Fibroblast of skin of scalp (primary cell): ENCODE results near the gene GLO1.
"Not testable (repeated sequence)": the region's sequence is repeated elsewhere in the genome, so short reads cannot be mapped to it uniquely, and the experiment has no call there.

Experiments used
- DNase-seq: peaks from one replicate; pipeline ENCODE4 v3.0.0-alpha.2; 2013

Gene GLO1

DNA sequence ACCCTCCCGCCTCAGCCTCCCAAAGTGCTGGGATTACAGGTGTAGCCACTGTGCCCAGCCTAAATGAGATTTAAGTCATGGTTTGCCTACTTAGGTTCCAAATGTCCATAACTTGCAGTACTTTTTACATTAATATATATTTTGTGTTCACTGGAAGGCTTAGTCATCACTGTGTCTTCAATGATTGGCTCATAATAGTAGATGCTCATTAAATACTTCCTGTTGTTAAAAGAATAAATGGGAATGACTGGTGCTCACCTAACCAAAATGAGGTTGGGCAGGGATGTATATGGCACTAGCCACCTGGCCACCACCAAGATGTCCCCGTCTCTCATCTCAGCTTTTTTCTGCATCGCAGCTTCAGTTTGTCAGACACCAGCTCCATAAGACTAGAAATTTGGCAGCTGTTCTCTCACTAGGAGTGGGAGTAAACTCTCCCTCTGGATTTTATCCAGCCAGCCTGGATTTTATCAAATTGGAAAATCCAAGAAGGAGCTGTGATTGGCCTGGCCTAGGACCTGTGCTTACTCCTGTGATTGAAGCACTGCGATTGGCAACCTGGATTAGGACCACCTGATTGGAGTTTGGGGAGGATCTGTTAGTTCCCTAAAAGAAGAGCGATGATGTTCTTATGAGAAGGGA lies 1.1 kb upstream of the GLO1 start:
- DNase-seq: no peak

DNA sequence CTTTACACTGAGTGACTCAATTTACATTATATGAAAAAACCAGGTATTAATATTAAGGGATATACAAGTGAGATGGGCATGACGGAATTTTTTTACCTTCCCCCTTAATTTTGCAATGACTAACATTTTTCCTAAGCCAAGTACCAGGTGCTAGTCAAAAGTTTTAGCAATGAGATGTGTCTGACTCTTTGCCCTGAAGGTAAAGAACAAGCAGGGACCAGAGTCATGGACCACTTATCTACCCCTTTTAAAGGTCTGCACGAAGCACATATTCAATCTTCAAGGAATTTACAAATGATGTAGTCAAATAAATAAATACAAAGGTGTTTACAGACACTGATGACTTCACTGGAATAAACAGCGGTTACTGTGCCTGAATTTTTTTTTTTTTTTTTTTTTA lies 1.4 kb downstream of the GLO1 start:
- no peak for DNase-seq

DNA sequence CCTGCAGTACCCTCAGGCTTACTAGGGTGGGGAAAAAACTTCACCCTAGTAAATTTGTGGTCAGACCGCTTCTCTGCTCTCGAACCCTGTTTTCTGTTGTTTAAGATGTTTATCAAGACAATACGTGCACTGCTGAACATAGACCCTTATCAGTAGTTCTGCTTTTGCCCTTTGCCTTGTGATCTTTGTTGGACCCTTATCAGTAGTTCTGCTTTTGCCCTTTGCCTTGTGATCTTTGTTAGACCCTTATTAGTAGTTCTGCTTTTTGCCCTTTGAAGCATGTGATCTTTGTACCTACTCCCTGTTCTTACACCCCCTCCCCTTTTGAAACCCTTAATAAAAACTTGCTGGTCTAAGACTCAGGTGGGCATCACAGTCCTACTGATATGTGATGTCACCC lies 3.2 kb downstream of the GLO1 start:
- not testable (repeated sequence) for DNase-seq

GRCh38 chr6:38697846-38698245 lies 5.1 kb downstream of the GLO1 start:
- no peak for DNase-seq

- no peak for DNase-seq
These were observed 6.6 kb downstream of the GLO1 start for GRCh38 chr6:38696345-38696744.

DNA sequence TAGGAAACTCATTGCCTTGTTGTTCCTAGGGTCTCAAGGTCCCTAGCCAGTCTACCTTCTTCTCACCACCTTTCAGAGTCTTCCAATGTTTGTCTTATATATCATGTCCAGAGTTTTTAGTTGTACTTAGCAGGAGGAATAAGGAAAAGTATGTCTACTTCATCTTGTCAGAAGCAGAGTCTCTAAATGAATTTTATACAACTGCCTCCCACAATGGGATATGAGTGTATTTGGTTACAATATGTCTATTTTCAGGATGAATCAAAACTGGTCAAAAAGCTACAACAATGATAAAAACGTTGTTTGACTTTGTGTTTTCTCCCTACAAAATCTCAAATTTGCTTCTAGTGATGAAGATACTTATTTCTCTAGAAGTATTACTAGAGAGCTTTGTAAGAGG lies 7.0 kb downstream of the GLO1 start:
- DNase-seq: no peak

GRCh38 chr6:38695227-38695900 lies 7.6 kb downstream of the GLO1 start:
- DNase-seq: no peak

GRCh38 chr6:38688579-38689087 lies 14.3 kb downstream of the GLO1 start:
- no peak for DNase-seq

DNA sequence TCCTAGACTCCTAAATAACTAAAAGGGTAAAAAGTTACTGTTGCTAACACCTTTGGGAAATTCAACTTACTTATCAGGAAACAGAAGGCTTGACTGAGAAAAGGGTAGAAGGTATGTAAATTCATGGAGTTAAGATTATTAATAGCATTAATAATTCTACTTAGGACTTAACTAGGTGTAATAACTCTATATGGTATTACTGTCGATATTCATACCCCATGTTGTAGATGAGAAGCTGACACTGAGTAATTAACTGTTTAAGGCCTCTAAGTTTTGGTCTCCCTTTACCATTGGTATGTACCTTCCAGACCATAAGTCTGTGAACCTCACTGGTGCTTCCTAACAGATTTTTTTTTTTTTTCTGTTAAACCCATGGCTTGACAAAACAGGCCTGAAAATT lies 15.4 kb downstream of the GLO1 start:
- DNase-seq: no peak

DNA sequence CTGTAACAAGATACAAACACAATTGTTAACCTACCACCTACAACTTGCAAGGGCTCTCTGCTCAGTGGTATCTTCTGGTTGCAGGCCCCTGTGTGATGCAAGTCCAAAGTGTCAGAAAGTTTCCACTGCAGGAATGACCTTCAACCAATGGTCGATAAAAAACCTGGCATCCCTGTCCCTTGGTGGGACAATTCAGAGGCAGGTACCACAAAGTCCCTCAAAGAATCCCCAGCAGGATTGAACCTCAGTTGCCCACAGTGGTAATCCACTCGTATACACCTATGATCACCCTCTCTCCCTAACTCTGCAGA lies 15.9 kb downstream of the GLO1 start:
- DNase-seq: no peak

DNA sequence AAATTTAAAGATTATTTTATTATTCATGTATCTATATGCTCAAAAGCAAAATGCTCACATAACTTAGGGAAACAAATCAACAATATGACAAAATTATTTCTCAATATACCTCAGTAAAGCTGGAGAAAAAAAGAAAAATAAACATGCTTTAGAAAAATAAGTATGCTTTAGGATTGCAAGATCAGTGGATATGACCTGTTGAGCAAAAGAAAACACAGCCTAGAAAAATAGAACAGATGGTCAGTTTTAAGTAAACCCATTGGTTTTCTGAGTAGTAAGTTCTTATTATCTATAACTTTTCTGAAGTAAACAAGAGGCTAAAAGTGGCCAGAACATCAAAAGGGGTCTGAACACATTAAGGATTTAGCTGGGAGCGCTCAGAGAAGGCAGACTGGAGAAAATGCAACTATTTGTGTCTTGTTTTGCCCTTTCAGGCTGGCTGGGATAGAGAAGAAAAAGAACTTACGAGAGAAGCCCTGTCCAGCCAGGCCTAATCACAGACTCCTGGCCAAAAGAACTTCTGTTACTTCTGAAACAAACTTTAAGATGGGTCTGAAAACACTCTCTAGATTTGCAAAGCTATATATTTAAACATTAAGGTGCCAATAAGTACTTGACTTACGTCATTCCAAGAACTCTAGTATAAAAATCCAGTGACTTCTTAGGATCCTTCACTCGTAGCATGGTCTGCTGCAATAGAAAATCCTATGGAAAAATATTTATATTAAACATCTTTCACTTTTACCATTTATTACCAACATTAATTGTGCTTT lies 16.5 kb downstream of the GLO1 start:
- DNase-seq: no peak

GRCh38 chr6:38684904-38685303 lies 18.0 kb downstream of the GLO1 start:
- DNase-seq: no peak

- DNase-seq: no peak
These were observed 18.7 kb downstream of the GLO1 start for GRCh38 chr6:38684237-38684636.

DNA sequence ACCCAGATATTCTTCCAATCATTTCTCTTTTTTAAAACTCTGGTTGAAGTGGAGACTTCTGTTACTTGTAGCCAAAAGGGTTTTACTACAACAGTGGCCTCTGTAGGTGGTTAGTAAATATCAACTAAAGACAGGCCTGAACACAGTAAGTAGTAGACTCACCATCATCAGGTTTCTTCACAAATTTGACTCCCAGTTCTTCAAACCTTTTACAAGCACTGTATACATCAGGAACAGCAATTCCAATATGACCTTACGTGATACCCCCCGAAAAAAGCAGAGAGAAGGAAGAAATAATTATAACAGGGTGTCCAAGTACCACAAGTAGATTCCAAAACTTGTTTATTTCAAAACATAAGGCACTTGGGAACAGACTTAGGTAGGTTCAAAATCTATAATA lies 21.1 kb downstream of the GLO1 start:
- DNase-seq: no peak

GRCh38 chr6:38679668-38680067 lies 23.3 kb downstream of the GLO1 start:
- no peak for DNase-seq

- DNase-seq: no peak
These were observed 24.7 kb downstream of the GLO1 start for GRCh38 chr6:38678178-38678760.

DNA sequence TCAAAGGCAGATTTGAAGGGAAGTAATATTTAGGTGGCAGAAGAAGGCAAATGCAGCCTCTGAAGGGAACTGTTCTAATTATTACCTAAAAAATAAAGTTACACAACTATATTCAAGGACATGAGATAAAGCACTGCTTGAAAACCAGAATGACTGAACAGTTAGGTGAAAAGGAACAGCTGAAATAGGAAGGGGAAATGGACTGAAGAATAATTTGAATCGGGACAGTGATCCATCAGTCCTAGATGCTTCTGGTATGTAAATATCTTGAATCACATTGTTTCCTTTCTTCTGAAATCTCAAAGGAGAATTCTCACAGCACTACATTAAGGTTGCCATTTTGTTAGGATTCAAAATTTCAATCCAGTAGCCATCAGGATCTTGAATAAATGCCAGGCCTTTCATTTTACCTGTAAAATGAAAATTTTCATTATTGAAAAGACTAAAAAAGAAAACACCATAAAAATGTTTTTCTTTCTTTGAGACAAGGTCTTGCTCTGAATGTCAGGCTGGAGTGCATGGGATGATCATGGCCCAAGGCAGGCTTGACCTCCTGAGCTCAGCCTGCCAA lies 25.9 kb downstream of the GLO1 start:
- DNase-seq: no peak

DNA sequence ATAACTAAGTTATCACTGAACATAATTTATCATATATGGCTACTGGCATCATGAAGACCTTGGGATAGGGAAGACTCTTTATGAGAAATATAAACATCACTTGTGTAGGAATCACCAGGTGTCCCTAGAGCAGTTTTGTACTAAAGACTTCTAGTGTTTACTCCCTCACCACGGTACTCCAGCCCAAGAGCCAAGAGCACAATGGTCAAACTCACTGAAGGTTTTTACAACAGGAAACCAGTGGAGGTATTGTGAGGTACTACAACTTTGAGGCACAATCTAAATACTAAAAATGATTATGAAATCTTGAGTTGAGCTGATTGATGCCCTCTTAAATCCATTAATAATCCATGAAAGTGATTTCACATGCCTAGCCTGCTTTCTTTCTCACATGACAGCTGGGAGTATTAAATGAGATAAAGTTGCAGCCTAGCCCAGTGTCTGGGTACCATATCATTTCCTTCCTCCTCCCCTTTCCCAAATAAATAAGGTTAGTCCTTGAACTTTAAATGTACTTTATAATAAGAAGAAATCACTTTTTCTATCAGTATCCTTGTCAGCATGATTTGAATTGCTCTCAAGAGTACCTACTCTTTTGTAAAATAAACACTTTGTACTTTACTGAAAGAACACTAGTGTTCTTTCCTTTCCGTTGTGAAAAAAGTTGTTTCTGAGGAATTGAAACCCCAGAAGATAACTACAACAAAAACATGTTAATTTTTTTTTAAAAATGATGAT lies 26.5 kb downstream of the GLO1 start:
- no peak for DNase-seq

- DNase-seq: no peak
These were observed 29.4 kb downstream of the GLO1 start for GRCh38 chr6:38673397-38674165.

DNA sequence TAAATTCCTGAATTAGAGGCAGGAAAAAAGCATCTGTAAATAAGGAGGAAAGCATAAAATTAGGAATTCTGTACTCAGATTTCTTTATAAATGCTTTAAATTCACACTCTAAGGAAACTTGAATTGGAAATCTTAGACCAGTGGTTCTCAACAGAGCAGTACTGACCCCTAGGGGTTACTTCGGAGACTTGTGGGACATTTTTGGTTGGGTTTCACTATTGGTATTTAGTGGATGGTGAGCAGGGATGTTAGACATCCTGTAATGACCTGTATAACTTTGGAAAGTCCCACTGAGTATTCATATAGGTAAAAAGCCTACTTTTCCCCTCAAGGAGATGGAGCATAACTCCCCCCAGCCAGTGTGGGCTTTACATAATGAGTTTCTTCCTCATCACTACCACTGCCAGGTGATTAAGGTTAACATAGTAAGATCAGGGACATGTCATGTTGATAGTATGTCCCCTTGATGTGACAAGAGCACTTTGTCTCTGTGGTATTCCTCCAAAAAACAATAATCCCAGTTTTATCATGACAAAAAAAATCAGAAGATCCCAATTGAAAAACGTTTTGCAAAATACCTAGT lies 31.0 kb downstream of the GLO1 start:
- DNase-seq: peak; percentile 62
